ENCODE data around the gene ZNF668.

ZNF668 gene

GRCh38 chr16:31080756-31081419, 6.8 kb upstream of the ZNF668 start:
- DNase-seq (ENCODE audit: low read depth), result no peak
- no peak for TF ChIP-seq CTCF (conservative IDR thresholded peaks at IDR 0.05; ENCODE audit: low read depth, low read length)
- no peak overlapping the region for H3K4me3 ChIP-seq (ENCODE audit: low read depth, low read length)

GRCh38 chr16:31080035-31080629, 6.1 kb upstream of the ZNF668 start:
- H3K4me3 ChIP-seq (ENCODE audit: low read depth, low read length), result no peak overlapping the region
- TF ChIP-seq CTCF (conservative IDR thresholded peaks at IDR 0.05; ENCODE audit: low read depth, low read length), result no peak
- DNase-seq (ENCODE audit: low read depth), result no peak

GRCh38 chr16:31079342-31079944, 5.4 kb upstream of the ZNF668 start:
- H3K4me3 ChIP-seq (ENCODE audit: low read depth, low read length), result no peak overlapping the region
- no peak for DNase-seq (ENCODE audit: low read depth)
- TF ChIP-seq CTCF (conservative IDR thresholded peaks at IDR 0.05; ENCODE audit: low read depth, low read length), result no peak

GRCh38 chr16:31078597-31079341, 4.7 kb upstream of the ZNF668 start:
- TF ChIP-seq CTCF (conservative IDR thresholded peaks at IDR 0.05; ENCODE audit: low read depth, low read length), result no peak
- H3K4me3 ChIP-seq (ENCODE audit: low read depth, low read length), result no peak overlapping the region
- DNase-seq (ENCODE audit: low read depth), result no peak

- H3K4me3 ChIP-seq (ENCODE audit: low read depth, low read length), result no peak overlapping the region
- peak; percentile 14 for TF ChIP-seq CTCF (conservative IDR thresholded peaks at IDR 0.05; ENCODE audit: low read depth, low read length)
- DNase-seq (ENCODE audit: low read depth), result no peak
Observed at GRCh38 chr16:31077592-31078396, 3.8 kb upstream of the ZNF668 start.

GRCh38 chr16:31077024-31077423, 3.0 kb upstream of the ZNF668 start:
- H3K4me3 ChIP-seq (ENCODE audit: low read depth, low read length), result no peak overlapping the region
- no peak for DNase-seq (ENCODE audit: low read depth)
- TF ChIP-seq CTCF (conservative IDR thresholded peaks at IDR 0.05; ENCODE audit: low read depth, low read length), result no peak

Measured in choroid plexus epithelial cell (primary cell).